Measurements from ENCODE around the gene FNDC3B. TPM values are rescaled to one million over a fixed set of nuclear protein-coding genes. Genes with fewer than 3 reads are reported as not detected.
"Not testable (repeated sequence)": the region's sequence is repeated elsewhere in the genome, so short reads cannot be mapped to it uniquely, and the experiment has no call there.

Gene FNDC3B
- total and polyA plus RNA-seq, 9 of the 15 experiments (the other 6 are each of a cell fraction or from before 2014, with no cell fraction given), result 7.0 to 35.8 (median 16.2) TPM

GRCh38 chr3:172241405-172241804 is 202.0 kb downstream of the FNDC3B start:
- Histone ChIP-seq H3K79me2 (ENCODE audit: control insufficient read depth, insufficient read depth, low read length) (no peaks in the 10 kb centered on the region; the same call in 1 of the 3 replicates), H3K4me2 (ENCODE audit: insufficient read depth, low read length) (no peak overlapping the region), H3K36me3 (ENCODE audit: control insufficient read depth, insufficient read depth, low read length) (peaks cover 6% of the 10 kb centered on the region; the same call in 1 of the 3 replicates), H3K9me3 (replicated peaks; ENCODE audit: control insufficient read depth, insufficient read depth, low read depth, low read length) (peaks cover 3% of the 10 kb centered on the region), H3K9me1 (ENCODE audit: control insufficient read depth, insufficient read depth, low read length) (no peaks in the 10 kb centered on the region), H3K4me1 (replicated peaks in 1 of 2; ENCODE audit: control insufficient read depth in 2 of 2, insufficient read depth in 2 of 2, low read length in 2 of 2) (no peaks in the 10 kb centered on the region), H2AFZ (ENCODE audit: low read depth, low read length) (no peak overlapping the region), H3K27ac (ENCODE audit: extremely low read depth, low read depth, low read length) (no peak overlapping the region), H3K27me3 (ENCODE audit: control insufficient read depth in 2 of 2, insufficient read depth in 2 of 2, low read length in 2 of 2) (no peaks in the 10 kb centered on the region), H4K20me1 (replicated peaks; ENCODE audit: control insufficient read depth, insufficient read depth, low read length) (no peaks in the 10 kb centered on the region), H3K9ac (ENCODE audit: insufficient read depth in 1 of 2, low read depth in 2 of 2, low read length in 2 of 2) (no peak overlapping the region), H3K4me3 (no peak overlapping the region)
- intact Hi-C loops (cut with micrococcal nuclease), result no loop called here
- CTCF ChIA-PET (ENCODE audit: low intra/inter-chr PET ratio), result no interaction called here
- 91% methylated on average over 1 of the region's 1 CpG for WGBS (ENCODE audit: insufficient coverage, low coverage, missing lambda C conversion rate)
- no TSS peak for BruUV-seq (replicated peaks)
- POLR2A ChIA-PET, result no interaction called here
- TF ChIP-seq ZNF431 (CRISPR knock-in tag; IDR thresholded peaks at IDR 0.05) (peak; percentile 90), HDGF (IDR thresholded peaks at IDR 0.05) (no peak)
- DNase-seq (ENCODE audit: extremely low read depth in 1 of 4, low spot score in 3 of 4), result no peak
- ATAC-seq, result no peak
- FAIRE-seq, result no peak
- in situ Hi-C loops (cut with MboI), result no loop called here

DNA sequence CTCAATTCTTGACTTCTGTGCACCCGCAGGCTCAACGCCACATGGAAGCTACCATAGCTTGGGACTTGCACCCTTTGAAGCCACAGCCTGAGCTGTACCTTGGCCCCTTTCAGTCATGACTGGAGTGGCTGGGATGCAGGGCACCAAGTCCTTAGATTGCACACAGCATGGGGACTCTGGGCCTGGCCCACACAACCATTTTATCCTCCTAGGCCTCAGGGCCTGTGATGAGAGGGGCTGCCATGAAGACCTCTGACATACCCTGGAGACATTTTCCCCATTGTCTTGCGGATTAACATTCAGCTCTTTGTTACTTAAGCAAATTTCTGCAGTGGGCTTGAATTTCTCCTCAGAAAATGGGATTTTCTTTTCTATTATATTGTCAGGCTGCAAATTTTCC is 203.1 kb downstream of the FNDC3B start:
- H3K79me2 ChIP-seq (ENCODE audit: control insufficient read depth, insufficient read depth, low read length); POLR2A ChIA-PET; H2AFZ ChIP-seq (ENCODE audit: low read depth, low read length); H4K20me1 ChIP-seq (replicated peaks; ENCODE audit: control insufficient read depth, insufficient read depth, low read length); H3K4me2 ChIP-seq (ENCODE audit: insufficient read depth, low read length); H3K27me3 ChIP-seq (ENCODE audit: control insufficient read depth in 2 of 2, insufficient read depth in 2 of 2, low read length in 2 of 2); intact Hi-C loops (cut with micrococcal nuclease); CTCF ChIA-PET (ENCODE audit: low intra/inter-chr PET ratio); FAIRE-seq; H3K9me3 ChIP-seq (replicated peaks; ENCODE audit: control insufficient read depth, insufficient read depth, low read depth, low read length); BruUV-seq (replicated peaks); ATAC-seq; H3K4me3 ChIP-seq; H3K4me1 ChIP-seq (replicated peaks in 1 of 2; ENCODE audit: control insufficient read depth in 2 of 2, insufficient read depth in 2 of 2, low read length in 2 of 2); H3K9me1 ChIP-seq (ENCODE audit: control insufficient read depth, insufficient read depth, low read length); DNase-seq (ENCODE audit: extremely low read depth in 1 of 4, low spot score in 3 of 4); in situ Hi-C loops (cut with MboI); H3K9ac ChIP-seq (ENCODE audit: insufficient read depth in 1 of 2, low read depth in 2 of 2, low read length in 2 of 2); H3K36me3 ChIP-seq (ENCODE audit: control insufficient read depth, insufficient read depth, low read length); H3K27ac ChIP-seq (ENCODE audit: extremely low read depth, low read depth, low read length): not testable (repeated sequence)
- TF ChIP-seq ZNF280A (IDR thresholded peaks at IDR 0.05; ENCODE audit: low read depth, partially characterized antibody) (peak; percentile 61), TRIM28 (IDR thresholded peaks at IDR 0.05) (peak; percentile 77), CBX3 (IDR thresholded peaks at IDR 0.05; ENCODE audit: borderline replicate concordance in 1 of 2, low read length in 2 of 2) (0 out of 3 replicates have a peak, but pooled peaks of 1 of the 2 experiments have one; percentile 29), CBX5 (IDR thresholded peaks at IDR 0.05; ENCODE audit: borderline replicate concordance, low read depth) (peak; percentile 41; the same call in 1 of the 2 replicates), ZFP36 (IDR thresholded peaks at IDR 0.05; ENCODE audit: low read depth, low read length, partially characterized antibody) (peak; percentile 72)
- WGBS (ENCODE audit: insufficient coverage, low coverage, missing lambda C conversion rate), result 94% methylated on average over 3 of the region's 3 CpGs
